ENCODE data around the gene DNAH8. TPM values are rescaled to one million over a fixed set of nuclear protein-coding genes. Genes with fewer than 3 reads are reported as not detected.
A peak's percentile ranks its signal among the peaks of the same experiment; 100 is the strongest.

The DNAH8 gene
- total RNA-seq, 1 donor from 2014 or later = not detected

DNA sequence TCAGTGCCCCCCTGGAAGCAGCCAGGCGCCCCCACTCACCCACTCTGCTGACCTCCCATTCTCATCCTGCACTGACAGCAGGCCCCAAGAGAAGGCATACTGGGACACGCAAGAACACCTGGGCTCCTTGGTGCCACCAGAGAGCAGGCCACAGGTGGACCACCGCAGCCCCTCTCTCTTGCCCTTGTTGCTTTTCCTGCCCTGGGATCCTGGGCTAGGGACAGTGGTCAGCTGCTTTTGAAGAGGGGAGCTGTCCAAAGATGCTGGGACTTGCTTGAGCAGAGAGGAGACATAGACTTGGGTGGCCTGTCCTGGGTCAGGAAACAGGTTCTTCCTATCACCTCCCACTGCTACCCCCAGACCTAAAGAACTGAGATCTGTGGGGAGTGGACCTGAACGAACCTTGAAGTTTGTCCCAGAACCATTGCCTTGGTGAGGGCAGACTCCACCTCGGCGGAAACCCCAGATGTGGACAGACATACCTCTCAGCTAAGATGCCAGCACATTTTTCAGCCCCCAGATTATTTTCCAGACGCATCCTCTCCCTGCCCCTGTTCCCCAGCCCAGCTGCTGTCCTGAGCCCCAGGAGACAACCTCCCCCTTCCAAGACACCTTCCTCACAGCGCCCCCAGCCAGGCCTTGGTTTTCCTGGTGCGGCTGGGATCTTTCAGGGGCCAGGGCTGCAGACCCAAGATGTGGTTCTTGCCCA is 334.6 kb downstream of the DNAH8 start:
- DNase-seq (ENCODE audit: low spot score) = peak; percentile 51

DNA sequence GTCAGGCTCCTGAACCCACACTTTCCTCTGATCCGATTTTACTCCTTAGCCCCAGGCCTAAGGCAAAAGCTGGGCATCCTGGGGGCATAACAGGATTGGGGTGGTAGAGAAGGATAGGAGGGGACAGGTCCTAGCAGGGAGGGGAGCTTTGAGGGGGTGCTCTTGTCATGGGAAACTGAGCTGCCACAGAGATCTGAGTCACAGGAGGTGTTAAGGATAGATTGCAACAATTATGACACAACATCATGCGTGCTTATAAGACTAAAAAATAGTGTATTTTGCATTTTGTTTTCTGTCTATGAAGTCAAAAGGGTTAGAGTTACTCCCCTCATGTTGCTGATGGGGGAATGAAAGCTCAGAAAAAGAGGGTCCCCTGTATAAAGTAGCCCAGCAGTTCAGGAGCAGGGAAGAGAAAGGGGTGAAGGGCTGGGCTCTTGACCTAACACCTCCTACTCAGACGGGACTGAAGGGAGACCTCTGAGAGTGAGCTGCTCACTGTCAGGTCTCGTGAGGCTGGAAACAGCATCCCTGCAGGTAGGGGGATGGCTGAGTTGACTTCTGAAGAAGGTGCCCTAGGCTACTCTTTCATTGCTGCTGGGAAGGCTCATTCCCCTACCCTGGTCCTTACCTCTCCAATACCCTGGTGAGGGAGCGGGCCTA is 335.5 kb downstream of the DNAH8 start:
- peak; percentile 41 for DNase-seq (ENCODE audit: low spot score)

DNA sequence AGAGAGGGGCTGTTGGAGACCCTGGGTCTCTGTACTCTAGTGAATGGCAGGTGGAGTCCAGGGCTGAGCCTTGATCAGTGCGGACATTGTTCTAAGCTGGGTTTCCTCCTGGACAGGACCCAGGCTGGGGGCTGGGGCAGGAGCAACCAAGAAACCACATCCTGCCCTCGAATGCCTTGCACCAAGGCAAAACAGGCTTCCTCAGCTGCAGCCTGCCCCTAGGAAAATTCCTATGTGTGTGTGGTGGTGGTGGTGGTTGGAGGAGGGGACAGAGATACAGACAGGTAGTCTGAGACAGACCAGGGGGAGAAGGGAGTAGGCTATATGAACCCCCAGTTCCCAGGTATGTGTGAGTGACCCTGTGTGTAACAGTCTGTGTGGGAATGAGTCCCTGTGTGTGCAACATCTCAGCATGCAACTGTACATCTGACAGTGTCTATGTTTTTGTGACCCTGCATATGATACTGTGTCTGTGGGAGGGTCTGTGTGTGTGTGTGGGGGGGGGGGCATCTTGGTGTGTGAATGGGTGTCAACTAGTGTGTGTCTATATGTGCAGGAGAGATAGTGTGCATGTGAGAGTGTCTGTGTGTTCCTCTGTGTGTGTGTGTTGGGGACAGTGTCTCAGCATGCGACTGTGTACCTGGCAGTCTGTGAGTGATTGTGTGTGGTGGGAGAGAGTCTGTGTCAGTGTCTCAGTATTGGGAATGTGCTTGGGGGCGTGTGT is 336.4 kb downstream of the DNAH8 start:
- peak; percentile 65 for DNase-seq (ENCODE audit: low spot score)

DNA sequence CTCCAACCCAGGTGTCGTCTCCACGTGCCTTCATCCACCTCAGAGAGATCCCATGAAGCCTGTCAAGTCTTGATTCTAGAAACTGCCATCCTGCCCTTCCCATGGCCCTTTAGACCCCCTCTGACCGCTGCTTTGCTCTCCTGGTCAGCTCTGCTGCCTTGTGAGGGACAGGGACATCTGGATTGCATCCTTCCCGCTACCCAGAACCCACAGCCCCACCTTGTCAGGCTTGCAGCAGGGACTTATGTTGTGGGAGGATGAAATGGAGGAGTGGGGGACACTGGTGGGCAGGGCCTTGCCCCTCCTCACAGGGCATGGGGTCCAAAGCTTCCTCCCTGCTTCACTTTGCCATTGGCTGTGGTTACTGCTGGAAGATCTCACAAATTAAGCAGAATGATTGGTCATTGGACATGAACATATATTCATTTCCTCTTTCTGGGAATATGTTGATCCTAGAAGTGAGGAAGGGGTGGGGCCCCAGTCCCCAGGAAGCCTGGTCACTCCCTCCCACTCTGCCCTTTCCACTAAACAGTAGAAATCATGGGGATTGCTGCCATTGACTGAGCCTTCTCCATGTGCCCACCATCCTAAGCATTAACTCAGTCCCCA is 338.0 kb downstream of the DNAH8 start:
- DNase-seq (ENCODE audit: low spot score) = peak; percentile 30

DNA sequence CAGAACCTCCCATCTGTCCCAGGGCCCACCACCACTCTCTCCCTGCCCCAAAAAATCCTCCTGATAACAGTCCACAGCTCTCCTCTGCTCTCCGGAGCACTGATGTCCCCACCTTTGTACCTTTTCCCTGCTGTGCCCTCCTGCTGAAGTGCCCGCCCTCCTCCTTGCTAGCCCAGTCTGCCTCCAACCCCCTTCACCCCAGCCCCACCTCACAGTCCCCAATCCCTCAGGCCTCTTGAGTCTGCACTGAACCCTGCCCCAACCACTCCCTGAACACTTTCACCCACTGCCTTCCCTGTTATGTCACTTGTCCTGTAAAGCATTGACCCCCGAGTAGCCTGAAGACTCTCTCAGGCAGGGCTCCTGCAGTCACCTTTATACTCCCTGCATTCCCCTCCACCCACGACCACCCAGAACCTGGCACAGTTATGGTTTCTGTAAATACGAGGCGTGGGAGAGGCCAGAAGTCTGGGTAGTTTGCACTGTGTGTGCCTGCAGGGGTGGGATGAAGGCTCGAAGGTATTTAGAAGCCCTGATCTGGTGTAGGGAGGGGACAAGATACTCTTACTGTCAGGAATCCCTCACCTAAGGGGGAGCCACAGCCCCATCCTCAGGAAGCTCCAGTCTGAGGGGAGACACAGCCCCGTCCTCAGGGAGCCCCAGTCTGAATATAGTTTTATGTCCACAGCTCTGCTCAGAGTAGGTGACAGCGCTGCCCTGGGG is 338.9 kb downstream of the DNAH8 start:
- peak; percentile 85 for DNase-seq (ENCODE audit: low spot score)

DNA sequence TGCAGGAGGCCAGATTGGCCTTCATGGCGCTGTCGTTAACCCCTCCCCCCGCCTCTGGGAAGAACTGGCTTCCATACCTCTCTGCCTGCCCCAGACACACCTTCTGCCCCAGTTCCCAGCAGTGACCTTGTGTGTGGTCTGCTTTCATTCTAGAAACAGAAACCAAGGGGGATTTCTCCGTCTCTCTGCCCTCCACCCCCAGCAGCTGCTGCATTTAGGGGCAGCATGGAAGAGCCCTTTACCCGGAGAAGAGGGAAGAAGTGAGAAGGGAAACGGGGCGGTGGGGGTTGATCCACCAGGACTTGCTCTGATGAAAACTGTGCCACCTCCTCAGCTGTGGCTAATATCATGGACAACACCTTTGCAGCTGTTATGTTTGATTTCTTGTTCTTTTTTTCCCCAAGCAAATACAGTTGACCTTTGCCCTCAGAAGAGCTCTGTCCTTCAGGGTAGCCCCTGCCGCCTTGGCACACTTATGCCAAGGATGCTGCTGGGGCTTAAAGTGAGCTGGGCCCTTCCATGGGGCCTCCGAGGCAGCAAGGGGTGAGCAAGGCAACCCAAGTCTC is 339.5 kb downstream of the DNAH8 start:
- peak; percentile 64 for DNase-seq (ENCODE audit: low spot score)

DNA sequence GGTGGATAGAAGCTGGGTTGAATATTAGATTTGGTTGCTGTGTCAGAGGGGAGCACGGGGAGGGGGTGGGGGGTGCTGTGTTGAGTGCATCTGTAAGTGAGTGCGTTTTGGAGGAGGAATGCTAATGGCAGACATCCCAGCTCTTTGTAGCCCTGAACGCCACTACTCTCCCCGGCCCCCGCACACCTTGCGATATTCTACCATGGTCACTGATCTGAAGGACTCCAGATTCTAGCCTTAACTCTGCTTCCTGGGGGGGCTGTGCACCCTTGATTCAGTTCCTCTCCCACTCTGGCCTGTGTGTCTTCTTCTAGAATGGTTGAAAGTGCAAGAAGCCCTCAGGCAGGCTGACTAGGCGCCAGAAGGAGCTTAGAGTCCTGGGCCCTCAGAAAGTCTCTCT is 340.6 kb downstream of the DNAH8 start:
- DNase-seq (ENCODE audit: low spot score) = peak; percentile 77

DNA sequence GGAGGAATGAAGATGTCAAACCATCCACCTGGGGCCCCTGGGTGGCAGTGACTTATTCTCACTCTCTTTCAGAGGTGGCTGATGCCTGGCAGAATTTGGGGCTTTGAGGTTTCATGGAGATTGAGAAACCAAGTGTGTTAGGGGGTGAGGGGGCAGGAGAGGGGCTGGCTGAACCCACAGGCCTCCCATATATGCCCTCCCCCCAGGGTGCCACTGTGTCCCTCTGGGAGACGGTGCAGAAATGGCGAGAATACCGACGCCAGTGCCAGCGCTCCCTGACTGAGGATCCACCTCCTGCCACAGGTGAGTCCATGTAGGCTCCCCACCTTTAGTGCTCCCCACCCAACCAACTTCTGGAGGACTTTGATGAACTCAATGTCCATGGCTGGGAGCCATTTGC is 341.1 kb downstream of the DNAH8 start:
- peak; percentile 72 for DNase-seq (ENCODE audit: low spot score)

DNA sequence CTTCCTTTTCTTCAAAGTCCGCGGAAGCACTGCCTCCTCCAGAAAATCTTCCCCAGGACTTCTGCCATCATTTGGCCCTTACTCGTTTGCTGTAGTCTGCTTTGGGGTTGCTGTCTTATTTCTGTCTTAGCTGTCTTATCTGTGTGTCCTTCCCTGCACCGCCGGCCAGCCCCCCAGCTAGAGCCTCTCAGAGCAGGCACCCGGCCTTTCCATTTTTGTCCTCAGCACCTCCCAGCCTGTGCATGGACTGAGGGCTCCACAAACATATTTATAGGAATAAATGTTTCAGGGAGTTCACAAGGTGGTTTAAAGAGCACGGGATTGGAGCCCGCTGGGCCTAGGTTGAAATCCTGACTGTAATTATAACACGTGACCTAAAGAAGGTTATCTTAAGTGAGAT is 341.6 kb downstream of the DNAH8 start:
- DNase-seq (ENCODE audit: low spot score) = no peak

DNA sequence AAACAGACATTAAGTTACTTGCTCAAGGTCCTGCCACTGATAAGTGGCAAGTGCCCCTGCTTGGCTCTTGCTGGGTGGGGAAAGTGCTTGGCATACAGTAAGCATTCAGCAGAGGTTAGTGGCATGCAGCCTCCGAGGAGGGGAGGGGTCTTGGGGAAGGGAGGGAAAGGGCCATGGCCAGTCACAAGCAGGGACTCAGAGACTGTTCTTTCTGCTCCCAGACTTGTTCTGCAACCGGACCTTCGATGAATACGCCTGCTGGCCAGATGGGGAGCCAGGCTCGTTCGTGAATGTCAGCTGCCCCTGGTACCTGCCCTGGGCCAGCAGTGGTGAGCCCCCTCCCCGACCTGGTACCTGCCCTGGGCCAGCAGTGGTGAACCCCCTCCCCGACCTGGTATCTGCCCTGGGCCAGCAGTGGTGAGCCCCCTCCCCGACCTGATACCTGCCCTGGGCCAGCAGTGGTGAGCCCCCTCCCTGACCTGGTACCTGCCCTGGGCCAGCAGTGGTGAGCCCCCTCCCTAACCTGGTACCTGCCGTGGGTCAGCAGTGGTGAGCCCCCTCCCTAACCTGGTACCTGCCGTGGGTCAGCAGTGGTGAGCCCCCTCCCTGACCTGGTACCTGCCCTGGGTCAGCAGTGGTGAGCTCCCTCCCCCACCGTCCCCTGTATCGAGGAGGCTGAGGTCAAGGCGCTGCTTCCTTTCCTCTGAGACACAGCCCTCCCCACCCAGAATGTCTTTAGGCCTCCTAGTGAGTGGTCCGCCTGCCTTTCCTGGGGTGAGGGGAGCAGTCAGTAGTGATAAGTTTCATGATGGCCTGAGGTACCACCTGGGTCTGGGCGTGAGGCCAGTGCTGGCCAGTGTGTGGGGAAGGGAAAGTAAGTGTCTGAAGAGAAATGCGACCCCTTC is 342.4 kb downstream of the DNAH8 start:
- DNase-seq (ENCODE audit: low spot score) = peak; percentile 79

DNA sequence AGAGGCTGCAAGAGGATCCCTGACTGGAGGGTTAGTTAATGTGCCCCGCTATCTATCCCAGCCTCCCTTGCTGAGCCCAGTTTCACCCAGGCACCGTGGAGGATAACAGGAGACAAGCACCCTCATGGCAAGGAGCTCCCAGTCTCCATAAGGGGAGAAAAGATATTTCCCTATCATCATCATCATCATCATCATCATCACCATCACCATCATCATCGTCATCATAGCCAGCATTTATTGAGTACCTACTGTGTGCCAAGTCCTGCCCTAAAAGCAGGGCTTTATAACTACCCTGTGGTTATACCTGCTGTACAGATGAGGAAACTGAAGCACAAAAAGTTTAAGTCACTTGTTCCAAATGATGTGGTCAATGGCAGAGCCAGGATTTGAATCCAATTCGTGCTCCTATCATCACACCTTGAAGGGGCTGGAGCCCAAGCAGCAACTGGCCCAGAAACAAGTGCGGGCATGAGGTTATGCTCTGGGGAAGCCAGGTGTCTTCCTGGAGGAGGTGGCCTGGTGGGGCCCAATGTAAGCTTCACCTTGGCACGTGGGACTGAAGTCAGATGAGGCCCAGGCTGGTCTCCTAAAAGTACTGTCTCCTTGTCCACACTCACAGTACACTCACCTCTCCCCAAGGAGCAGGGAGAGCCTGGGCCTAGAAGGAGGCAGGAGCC is 343.5 kb downstream of the DNAH8 start:
- no peak for DNase-seq (ENCODE audit: low spot score)

DNA sequence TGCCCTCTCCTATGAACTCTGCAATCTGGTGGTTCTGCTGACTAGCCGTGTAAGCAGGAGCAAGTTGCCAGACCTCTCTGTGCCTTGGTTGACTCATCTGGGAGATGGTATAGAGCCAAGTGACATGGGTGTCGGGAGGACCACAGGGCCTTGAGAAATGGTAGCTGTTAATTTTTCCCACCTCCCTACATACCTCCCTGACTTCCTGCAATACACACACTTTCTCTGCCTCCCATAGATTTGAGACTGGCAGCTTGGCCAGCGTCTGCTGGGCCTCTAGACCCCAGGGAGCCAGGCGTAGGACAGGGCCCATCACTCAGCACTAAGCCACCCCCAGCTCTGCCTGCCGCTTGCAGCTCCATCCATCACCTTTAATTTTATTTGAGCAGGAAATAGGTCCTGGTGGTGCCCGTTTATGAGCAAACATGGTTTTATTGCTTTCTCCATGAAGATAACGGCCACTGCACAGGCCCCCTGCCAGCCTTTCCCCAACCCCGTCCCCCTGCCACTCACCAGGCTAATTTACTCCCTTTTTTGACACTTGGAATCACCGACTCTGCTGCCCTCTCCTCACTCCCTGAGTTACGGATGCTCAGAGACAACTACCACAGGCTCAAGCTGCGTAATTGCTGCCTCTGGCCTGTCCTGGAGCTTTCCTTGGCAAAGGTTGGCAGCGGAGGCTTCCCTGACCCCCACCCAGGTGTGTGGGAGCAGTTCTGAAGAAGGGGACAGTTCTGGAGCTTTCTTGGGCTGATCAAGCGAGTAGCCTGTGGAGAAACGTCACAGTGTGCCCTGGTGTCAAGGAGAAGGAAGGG is 344.6 kb downstream of the DNAH8 start:
- DNase-seq (ENCODE audit: low spot score) = no peak

DNA sequence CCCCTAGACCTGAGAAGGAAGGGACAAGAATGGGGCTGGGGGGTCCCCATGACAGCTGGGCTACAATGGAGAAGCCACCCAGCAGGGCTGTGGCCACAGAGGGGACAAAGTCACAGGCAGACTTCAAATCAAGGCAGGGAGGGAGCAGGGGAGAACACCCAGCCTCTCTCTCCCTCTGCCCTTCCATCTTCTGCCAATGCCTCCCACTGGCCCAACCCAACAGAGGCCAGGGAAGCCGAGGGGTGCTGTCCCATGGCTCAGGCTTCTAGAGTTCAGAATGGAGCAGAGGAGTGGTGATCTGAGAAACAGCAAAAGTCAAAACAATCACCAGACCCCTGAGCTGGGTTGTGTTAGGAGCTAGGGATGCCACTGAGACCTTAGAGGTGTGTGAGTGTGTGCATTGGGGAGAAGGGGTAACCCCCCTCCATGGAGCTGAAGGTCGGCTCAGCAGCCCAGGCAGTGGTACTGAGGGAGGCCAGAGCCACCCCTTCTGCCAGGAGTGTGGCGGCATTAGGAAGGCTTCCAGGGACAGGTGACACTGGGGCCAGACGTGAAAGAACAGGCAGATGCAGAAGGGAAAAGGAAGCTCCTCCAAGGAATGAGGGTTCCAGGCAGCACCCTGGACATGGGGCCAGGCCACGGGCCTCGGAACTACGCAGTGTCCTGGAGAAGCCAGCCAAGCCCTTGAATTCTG is 345.5 kb downstream of the DNAH8 start:
- DNase-seq (ENCODE audit: low spot score) = no peak

DNA sequence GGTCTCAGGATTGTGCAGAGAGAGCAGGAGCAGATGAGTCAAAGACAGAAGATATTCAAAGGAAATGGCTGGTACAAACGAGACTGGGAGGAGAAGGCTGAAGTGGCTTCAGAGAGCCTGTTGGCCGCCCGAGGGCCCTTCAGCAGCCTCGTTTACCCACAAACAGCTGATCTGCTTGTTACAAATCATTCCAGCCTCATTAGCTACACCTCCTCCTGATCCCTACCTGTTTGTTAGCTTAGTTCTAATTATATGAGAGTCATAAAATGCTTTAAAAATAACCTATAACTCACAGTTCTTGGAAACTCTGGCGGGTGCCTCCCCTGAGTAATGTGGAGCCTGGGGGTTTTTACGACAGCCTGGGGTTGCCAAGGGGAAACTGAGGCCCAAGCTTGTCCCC is 346.1 kb downstream of the DNAH8 start:
- no peak for DNase-seq (ENCODE audit: low spot score)

DNA sequence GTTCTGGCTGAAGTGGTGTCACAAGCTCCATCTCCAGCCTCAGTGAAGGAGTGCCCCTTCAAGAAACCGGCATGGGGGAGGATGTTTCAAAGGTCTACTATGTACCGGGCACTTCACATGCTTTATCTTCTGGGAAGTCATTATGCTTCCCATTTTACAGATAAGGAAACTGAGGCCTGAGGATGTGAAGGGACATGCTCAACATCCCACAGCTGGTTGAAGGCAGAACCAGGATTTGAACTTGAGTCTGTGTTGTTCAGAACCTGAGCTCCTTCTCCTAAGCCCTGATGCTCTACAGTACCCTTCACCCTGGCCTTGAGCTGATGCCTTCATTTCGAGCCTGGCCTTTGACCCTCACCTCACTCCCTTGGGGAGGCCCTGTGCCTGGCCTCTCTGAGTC is 346.5 kb downstream of the DNAH8 start:
- no peak for DNase-seq (ENCODE audit: low spot score)

DNA sequence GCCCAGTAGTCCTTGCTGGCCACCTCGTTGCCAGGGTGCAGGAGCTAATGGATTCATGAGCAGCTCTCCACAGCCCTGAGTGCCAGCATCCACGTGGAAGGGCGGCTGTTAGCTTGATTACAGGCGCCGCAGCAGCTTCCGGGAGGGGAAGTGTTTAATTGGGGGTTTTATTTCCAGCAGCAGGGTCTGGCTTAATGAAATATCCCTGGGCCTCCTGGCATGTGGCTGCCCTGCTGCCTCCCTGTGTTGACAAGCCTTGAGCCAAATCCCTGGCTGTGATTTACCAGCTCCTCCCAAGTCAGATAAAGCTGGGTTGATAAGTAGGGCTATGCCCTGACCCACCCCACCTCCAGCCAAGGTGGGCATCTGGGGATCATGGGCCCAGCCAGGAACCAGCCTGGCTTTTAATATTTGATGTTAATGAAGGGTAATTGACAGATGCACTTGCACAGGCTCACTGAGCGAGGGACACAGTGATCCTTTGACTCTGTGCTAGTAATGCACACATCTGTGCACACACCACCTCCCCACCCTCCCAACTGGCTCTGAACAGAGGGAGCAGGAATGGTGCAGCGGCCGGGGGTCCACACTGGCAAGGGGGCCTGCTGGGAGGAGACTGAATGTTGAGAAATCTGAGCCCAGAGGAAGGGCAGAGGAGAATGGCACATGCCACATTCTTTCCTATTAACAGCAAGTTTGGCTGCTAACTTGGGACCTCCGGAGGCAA is 347.1 kb downstream of the DNAH8 start:
- no peak for DNase-seq (ENCODE audit: low spot score)

DNA sequence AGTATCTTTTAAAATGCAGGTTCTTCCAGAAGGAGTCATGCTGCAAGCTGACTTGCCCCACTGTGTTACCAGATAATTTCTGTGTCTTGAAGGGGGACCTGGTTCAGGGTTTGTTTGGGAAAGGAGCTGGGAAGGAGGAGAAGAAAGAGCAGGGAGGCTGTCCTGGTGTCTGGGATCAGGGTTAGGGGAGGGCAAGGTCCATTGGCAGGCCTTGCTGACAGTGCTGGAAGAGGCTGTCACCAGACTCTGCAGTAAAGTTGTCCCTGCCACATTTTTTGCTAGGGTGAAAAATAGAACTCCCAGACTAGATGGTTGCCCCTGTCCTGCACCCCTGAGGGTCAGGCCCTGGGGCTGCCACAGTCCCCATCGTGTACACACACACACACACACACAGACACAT is 348.4 kb downstream of the DNAH8 start:
- DNase-seq (ENCODE audit: low spot score) = no peak

All from mesenteric fat pad (tissue), 1 donor.